Measurements from ENCODE around the gene CDK19.
"Not testable (repeated sequence)": the region's sequence is repeated elsewhere in the genome, so short reads cannot be mapped to it uniquely, and the experiment has no call there.

Gene CDK19

GRCh38 chr6:110757926-110758325 is 57.3 kb downstream of the CDK19 start:
- DNase-seq (ENCODE audit: low read depth, low spot score): no peak

GRCh38 chr6:110756817-110757216 is 58.5 kb downstream of the CDK19 start:
- no peak for DNase-seq (ENCODE audit: low read depth, low spot score)

GRCh38 chr6:110755411-110755834 is 59.8 kb downstream of the CDK19 start:
- DNase-seq (ENCODE audit: low read depth, low spot score): no peak

GRCh38 chr6:110753936-110754668 is 61.2 kb downstream of the CDK19 start:
- not testable (repeated sequence) for DNase-seq (ENCODE audit: low read depth, low spot score)

GRCh38 chr6:110748453-110748852 is 66.8 kb downstream of the CDK19 start:
- no peak for DNase-seq (ENCODE audit: low read depth, low spot score)

GRCh38 chr6:110746680-110747079 is 68.6 kb downstream of the CDK19 start:
- DNase-seq (ENCODE audit: low read depth, low spot score): no peak

- no peak for DNase-seq (ENCODE audit: low read depth, low spot score)
These were observed 70.3 kb downstream of the CDK19 start for GRCh38 chr6:110744991-110745390.

- DNase-seq (ENCODE audit: low read depth, low spot score): not testable (repeated sequence)
These were observed 72.7 kb downstream of the CDK19 start for GRCh38 chr6:110742552-110742951.

- DNase-seq (ENCODE audit: low read depth, low spot score): no peak
These were observed 73.8 kb downstream of the CDK19 start for GRCh38 chr6:110741517-110741916.

GRCh38 chr6:110738899-110739365 is 76.3 kb downstream of the CDK19 start:
- DNase-seq (ENCODE audit: low read depth, low spot score): no peak

GRCh38 chr6:110735666-110736065 is 79.6 kb downstream of the CDK19 start:
- DNase-seq (ENCODE audit: low read depth, low spot score): no peak

GRCh38 chr6:110731898-110732297 is 83.4 kb downstream of the CDK19 start:
- DNase-seq (ENCODE audit: low read depth, low spot score): no peak

- no peak for DNase-seq (ENCODE audit: low read depth, low spot score)
These were observed 84.1 kb downstream of the CDK19 start for GRCh38 chr6:110731196-110731595.

- no peak for DNase-seq (ENCODE audit: low read depth, low spot score)
These were observed 86.8 kb downstream of the CDK19 start for GRCh38 chr6:110728501-110728900.

- no peak for DNase-seq (ENCODE audit: low read depth, low spot score)
These were observed 92.3 kb downstream of the CDK19 start for GRCh38 chr6:110723017-110723416.

GRCh38 chr6:110720066-110720465 is 95.2 kb downstream of the CDK19 start:
- DNase-seq (ENCODE audit: low read depth, low spot score): no peak

GRCh38 chr6:110719601-110720000 is 95.7 kb downstream of the CDK19 start:
- DNase-seq (ENCODE audit: low read depth, low spot score): not testable (repeated sequence)

- no peak for DNase-seq (ENCODE audit: low read depth, low spot score)
These were observed 101.1 kb downstream of the CDK19 start for GRCh38 chr6:110714143-110714542.

- DNase-seq (ENCODE audit: low read depth, low spot score): no peak
These were observed 103.0 kb downstream of the CDK19 start for GRCh38 chr6:110712238-110712637.

GRCh38 chr6:110710115-110710514 is 105.2 kb downstream of the CDK19 start:
- no peak for DNase-seq (ENCODE audit: low read depth, low spot score)

- no peak for DNase-seq (ENCODE audit: low read depth, low spot score)
These were observed 106.8 kb downstream of the CDK19 start for GRCh38 chr6:110708295-110708950.

GRCh38 chr6:110705543-110705942 is 109.7 kb downstream of the CDK19 start:
- no peak for DNase-seq (ENCODE audit: low read depth, low spot score)

Data from activated naive CD8-positive, alpha-beta T cell treated with anti-CD3 and anti-CD28 coated beads, Interleukin-2, amount 50 U/mL, for 16 hours (primary cell).